ENCODE results near the gene GMPPB. TPM values are rescaled to one million over a fixed set of nuclear protein-coding genes. Genes with fewer than 3 reads are reported as not detected.

Gene GMPPB
- total RNA-seq, 1 experiment from 2014 or later: 42.4 TPM

DNA sequence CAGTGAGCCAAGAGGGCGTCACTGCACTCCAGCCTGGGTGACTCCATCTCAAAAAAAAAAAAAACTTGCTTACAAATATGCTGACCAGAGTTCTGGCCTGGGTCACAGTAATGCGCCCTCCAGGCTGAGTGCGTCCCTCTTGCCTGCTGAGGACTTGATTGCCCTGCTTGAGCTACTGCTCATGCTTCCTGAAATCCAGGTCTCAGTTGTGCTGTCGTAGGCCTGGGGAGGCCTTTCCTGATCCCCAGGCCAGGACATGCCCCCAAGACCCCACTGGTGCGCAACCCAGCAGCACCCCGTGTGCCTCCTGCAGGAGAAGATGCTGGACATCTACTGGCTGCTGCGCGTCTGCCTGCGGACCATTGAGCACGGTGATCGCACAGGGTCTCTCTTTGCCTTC is 11.6 kb downstream of the GMPPB start:
- CTCF ChIA-PET: no interaction called here
- intact Hi-C loops (cut with micrococcal nuclease; ENCODE audit: unreplicated experiment): no loop called here
- Mint-ChIP-seq H3K36me3 (ENCODE audit: insufficient read depth, unreplicated experiment) (peaks cover 19% of the 10 kb centered on the region), H3K9me3 (ENCODE audit: low read depth, unreplicated experiment) (no peaks in the 10 kb centered on the region), H3K27me3 (ENCODE audit: unreplicated experiment) (no peaks in the 10 kb centered on the region), H3K4me3 (ENCODE audit: low read depth, unreplicated experiment) (no peak overlapping the region), H3K4me1 (ENCODE audit: low read depth, unreplicated experiment) (no peaks in the 10 kb centered on the region), H3K27ac (ENCODE audit: unreplicated experiment) (no peak overlapping the region)
- no TSS peak for BruUV-seq (replicated peaks)
- TF ChIP-seq, protein P1, sequence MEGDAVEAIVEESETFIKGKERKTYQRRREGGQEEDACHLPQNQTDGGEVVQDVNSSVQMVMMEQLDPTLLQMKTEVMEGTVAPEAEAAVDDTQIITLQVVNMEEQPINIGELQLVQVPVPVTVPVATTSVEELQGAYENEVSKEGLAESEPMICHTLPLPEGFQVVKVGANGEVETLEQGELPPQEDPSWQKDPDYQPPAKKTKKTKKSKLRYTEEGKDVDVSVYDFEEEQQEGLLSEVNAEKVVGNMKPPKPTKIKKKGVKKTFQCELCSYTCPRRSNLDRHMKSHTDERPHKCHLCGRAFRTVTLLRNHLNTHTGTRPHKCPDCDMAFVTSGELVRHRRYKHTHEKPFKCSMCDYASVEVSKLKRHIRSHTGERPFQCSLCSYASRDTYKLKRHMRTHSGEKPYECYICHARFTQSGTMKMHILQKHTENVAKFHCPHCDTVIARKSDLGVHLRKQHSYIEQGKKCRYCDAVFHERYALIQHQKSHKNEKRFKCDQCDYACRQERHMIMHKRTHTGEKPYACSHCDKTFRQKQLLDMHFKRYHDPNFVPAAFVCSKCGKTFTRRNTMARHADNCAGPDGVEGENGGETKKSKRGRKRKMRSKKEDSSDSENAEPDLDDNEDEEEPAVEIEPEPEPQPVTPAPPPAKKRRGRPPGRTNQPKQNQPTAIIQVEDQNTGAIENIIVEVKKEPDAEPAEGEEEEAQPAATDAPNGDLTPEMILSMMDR (IDR thresholded peaks at IDR 0.05; ENCODE audit: unreplicated experiment): no peak
- DNase-seq: no peak

DNA sequence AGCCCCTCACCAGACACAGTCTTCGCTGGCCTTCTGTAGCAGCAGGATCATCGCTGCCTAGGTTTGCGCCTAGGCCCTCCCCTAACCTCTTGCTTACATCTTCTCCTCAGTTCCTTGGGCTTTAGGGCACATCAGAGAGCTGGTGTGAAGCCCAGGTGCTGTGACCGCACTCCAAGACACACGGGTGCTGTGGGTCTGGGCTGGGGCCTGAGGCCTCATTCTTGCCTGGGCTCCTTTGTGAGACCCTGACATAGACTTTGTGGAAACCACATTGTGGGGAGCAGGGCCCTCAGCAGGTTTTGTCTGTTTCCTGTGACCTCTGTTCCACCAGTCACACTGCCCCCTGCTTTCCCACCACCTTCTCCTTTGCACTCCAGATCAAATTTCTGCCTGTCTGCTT is 12.3 kb downstream of the GMPPB start:
- BruUV-seq (replicated peaks): no TSS peak
- Mint-ChIP-seq H3K27me3 (ENCODE audit: unreplicated experiment) (no peaks in the 10 kb centered on the region), H3K4me1 (ENCODE audit: low read depth, unreplicated experiment) (no peaks in the 10 kb centered on the region), H3K4me3 (ENCODE audit: low read depth, unreplicated experiment) (no peak overlapping the region), H3K9me3 (ENCODE audit: low read depth, unreplicated experiment) (no peaks in the 10 kb centered on the region), H3K36me3 (ENCODE audit: insufficient read depth, unreplicated experiment) (peaks cover 19% of the 10 kb centered on the region), H3K27ac (ENCODE audit: unreplicated experiment) (no peak overlapping the region)
- no peak for DNase-seq
- CTCF ChIA-PET: no interaction called here
- intact Hi-C loops (cut with micrococcal nuclease; ENCODE audit: unreplicated experiment): no loop called here
- TF ChIP-seq, protein P1 (IDR thresholded peaks at IDR 0.05; ENCODE audit: unreplicated experiment): no peak

DNA sequence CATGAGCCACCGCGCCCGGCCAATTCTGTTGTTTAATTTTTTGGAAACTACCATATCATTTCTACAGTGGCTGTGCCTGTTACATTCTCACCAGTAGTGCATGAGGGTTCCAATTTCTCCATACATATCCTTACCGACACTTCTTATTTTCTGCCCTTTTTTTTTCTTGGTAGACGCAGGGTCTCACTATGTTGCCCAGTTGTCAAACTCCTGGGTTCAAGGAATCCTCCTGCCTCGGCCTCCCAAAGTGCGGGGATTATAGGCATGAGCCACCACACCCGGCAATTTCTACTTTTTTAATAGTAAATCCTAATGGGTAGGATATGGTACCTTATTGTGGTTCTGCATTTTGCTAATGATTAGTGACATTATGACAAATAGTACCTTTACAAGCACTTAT is 13.9 kb downstream of the GMPPB start:
- DNase-seq: no peak
- BruUV-seq (replicated peaks): no TSS peak
- H3K4me3 Mint-ChIP-seq (ENCODE audit: low read depth, unreplicated experiment): no peak overlapping the region
- intact Hi-C loops (cut with micrococcal nuclease; ENCODE audit: unreplicated experiment): no loop called here
- H3K9me3 Mint-ChIP-seq (ENCODE audit: low read depth, unreplicated experiment): no peaks in the 10 kb centered on the region
- H3K4me1 Mint-ChIP-seq (ENCODE audit: low read depth, unreplicated experiment): no peaks in the 10 kb centered on the region
- CTCF ChIA-PET: no interaction called here
- no peaks in the 10 kb centered on the region for H3K27me3 Mint-ChIP-seq (ENCODE audit: unreplicated experiment)
- H3K36me3 Mint-ChIP-seq (ENCODE audit: insufficient read depth, unreplicated experiment): peaks cover 9% of the 10 kb centered on the region
- H3K27ac Mint-ChIP-seq (ENCODE audit: unreplicated experiment): no peak overlapping the region
- TF ChIP-seq, protein P1 (IDR thresholded peaks at IDR 0.05; ENCODE audit: unreplicated experiment): no peak

DNA sequence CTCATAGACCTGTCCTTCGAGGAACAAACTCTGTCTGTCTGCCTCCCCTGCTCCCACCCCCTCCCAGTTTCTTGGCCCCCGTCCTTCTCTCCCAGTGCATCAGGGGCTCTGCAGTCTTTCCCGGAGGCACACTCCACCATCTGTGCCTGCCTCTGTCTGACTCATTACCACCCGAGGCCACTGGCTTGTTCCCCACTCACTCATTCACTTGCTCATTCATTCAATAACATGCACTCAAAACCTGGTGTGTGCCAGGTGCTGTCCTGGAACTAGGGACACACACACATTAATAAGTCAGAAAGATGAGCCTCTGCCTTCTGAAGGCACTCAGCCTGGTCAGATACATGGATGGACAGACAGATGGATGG is 16.7 kb downstream of the GMPPB start:
- no peaks in the 10 kb centered on the region for H3K4me1 Mint-ChIP-seq (ENCODE audit: low read depth, unreplicated experiment)
- TF ChIP-seq, protein P1 (IDR thresholded peaks at IDR 0.05; ENCODE audit: unreplicated experiment): no peak
- intact Hi-C loops (cut with micrococcal nuclease; ENCODE audit: unreplicated experiment): no loop called here
- no peak overlapping the region for H3K27ac Mint-ChIP-seq (ENCODE audit: unreplicated experiment)
- CTCF ChIA-PET: no interaction called here
- no peaks in the 10 kb centered on the region for H3K27me3 Mint-ChIP-seq (ENCODE audit: unreplicated experiment)
- BruUV-seq (replicated peaks): no TSS peak
- H3K36me3 Mint-ChIP-seq (ENCODE audit: insufficient read depth, unreplicated experiment): peaks cover 18% of the 10 kb centered on the region
- DNase-seq: no peak
- no peaks in the 10 kb centered on the region for H3K9me3 Mint-ChIP-seq (ENCODE audit: low read depth, unreplicated experiment)
- no peak overlapping the region for H3K4me3 Mint-ChIP-seq (ENCODE audit: low read depth, unreplicated experiment)

Measured in Calu3 (cell line).